HG03432 (cell line): ENCODE results near the gene TFB1M.
A peak's percentile ranks its signal among the peaks of the same experiment; 100 is the strongest.
"Not testable (repeated sequence)": the region's sequence is repeated elsewhere in the genome, so short reads cannot be mapped to it uniquely, and the experiment has no call there.

ENCODE experiments used
- ATAC-seq: cut with Tn5 transposase; IDR thresholded peaks from one replicate; pipeline ENCODE4 v1.9.1; 2021; ENCODE audit warnings: mild to moderate bottlenecking, moderate library complexity; ENCODE audit not compliant: unreplicated experiment

Gene TFB1M

DNA sequence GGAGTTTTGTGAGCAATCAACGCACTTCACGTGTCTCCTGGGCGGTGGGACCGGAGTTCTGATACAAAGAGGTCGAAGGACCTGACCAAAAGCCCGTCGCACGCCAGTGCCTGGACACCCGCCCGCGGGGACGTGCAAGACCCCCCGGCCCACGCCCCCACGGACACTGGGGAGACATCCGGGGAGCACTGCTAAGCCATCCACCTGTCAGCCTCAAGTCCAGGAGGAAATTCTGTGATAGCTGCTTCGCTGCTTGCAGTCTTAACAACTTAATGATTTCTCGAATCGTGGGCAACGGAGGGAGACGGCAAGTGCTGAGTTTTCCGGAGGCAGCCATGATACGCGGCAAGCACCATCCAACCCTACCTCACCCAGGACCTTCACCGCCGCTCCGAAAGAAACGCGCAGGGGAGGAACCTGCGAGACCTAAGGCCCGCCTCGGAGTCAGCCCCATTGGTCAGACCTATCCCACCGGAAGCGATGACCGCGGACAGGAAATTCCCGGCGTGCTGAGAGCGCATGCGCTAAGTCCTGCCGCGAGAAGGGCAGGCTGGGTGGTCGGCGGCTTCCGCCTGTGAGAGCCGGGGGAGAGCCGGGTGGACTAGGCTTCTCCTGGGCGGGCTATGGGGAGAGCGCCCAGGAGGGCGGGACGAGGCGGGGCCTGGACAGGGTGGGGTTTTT, at the start of gene TFB1M:
TSS of gene TFB1M (minus strand) at position 393 of the 681 bp plus-strand sequence. CDS start at position 337, 56 bp downstream.
- peak; percentile 97 for ATAC-seq

DNA sequence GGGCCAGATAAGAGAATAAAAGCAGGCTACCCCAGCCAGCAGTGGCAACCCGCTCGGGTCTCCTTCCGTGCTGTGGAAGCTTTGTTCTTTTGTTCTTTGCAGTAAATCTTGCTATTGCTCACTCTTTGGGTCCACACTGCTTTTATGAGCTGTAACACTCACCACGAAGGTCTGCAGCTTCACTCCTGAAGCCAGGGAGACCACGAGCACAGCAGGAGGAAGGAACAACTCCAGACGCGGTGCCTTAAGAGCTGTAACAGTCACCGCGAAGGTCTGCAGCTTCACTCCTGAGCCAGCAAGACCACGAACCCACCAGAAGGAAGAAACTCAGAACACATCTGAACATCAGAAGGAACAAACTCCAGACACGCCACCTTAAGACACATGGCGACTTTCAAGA, 49.7 kb upstream of the TFB1M start:
- not testable (repeated sequence) for ATAC-seq

- not testable (repeated sequence) for ATAC-seq
These were observed 48.8 kb upstream of the TFB1M start for GRCh38 chr6:155362968-155363632.

DNA sequence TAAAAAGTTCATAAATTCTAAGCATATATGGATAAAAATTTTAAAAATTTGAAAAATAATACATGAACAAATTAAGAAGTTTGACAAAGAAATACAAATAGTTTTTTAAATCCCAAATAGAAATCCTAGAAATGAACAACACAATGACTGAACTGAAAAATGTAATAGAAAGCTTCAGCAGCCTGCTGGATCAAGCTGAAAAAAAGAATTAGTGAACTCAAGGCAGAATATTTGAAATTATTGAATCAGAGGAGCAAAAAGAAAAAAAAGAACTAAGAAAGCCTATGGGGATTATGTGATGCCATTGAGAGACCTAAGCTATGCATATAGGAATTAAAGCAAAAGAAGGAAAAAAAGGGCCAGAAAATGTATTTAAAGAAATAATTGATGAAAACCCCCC, 39.9 kb upstream of the TFB1M start:
- ATAC-seq = no peak

- no peak for ATAC-seq
These were observed 38.5 kb upstream of the TFB1M start for GRCh38 chr6:155352811-155353210.

- no peak for ATAC-seq
These were observed 37.8 kb upstream of the TFB1M start for GRCh38 chr6:155352130-155352420.

DNA sequence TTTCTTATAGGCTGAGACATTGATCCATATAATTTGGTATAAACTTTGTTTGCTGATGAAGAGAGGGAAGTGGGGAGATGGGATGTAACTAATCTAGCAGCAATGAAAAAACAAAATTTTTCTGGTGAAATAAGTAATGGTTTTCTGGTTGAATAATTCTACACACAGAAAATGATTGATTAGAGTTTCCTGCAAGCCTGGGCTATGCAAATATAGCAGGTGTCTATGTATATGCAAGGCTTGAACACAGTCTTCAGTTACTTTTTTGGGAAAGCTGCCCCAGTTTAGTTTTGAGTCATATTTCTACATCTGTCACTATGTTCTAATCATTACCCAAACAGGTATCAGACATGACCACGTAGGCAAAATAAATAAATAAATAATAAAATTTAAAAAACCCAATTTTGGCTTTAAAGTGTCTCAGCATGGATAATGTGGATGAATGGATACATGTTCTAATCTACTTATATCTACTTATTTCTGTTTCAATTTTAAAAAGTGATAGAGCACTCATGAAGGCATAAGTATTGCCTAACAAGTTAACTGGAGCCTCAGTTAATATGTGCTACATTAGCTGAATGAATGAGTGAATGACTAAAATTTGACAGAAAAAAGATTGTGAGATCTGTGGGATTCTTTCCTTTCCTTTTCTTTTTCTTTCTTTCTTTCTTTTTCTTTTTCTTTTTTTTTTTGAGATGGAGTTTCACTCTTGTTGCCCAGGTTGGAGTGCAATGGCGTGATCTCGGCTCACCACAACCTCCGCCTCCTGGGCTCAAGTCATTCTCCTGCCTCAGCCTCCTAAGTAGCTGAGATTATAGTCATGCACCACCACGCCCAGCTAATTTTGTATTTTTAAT, 37.2 kb upstream of the TFB1M start:
- peak; percentile 97 for ATAC-seq

GRCh38 chr6:155349956-155350355, 35.7 kb upstream of the TFB1M start:
- ATAC-seq = no peak

GRCh38 chr6:155349129-155349528, 34.8 kb upstream of the TFB1M start:
- ATAC-seq = no peak

- no peak for ATAC-seq
These were observed 33.5 kb upstream of the TFB1M start for GRCh38 chr6:155347800-155348199.

- ATAC-seq = no peak
These were observed 32.7 kb upstream of the TFB1M start for GRCh38 chr6:155346957-155347356.

DNA sequence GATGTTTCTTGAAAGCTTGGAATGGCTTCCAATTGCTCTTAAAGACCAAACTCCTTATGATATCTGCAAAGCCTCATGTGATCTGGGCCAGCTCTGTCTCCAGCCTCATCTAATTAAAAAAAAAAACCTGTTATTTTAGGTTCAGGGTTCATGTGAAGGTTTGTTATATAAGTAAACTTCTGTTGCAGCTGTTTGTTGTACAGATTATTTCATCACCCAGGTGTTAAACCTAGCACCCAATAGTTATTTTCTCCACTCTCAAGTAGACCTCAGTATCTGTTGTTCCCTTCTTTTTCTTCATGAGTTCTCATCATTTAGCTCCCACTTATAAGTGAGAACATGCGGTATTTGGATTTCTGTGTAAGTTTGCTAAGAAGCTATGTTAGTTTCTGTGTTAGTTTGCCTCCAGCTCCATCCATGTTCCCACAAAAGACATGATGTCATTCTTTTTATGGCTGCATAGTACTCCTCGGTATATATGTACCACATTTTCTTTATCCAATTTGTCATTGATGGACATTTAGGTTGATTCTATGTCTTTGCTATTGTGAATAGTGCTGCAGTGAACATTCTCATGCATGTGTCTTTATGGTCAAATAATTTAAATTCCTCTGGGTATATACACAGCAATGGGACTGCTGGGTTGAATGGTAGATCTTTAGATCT, 30.2 kb upstream of the TFB1M start:
- no peak for ATAC-seq

DNA sequence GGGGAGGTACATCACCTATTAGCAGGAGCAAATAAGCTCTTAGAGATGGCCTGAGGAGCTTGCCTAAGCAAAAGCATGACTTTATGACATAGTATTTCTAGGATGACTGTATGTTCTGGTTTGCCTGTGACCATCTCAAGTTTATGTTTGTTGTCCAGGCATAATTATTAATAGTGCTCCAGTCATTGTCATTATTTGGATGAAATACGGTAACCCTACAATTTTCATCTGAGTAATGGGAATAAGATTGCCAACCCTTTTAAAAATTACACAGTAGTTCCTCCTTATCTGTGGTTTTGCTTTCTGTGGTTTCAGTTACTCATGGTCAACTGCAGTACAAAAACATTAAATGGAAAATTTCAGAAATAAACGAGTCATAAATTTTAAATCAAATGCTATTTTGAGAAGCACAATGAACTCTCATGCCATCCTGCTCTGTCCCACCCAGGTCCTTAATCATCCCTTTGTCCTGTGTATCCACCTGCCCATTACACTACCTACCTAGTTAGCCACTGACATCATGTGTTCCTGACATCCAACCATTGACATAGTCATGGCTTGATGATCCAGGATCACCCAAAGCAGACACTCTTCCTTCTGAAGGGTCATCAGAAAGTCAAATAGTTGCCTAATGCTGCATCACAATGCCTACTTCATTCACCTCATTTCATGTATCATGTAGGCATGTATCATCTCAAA, 27.0 kb upstream of the TFB1M start:
- peak; percentile 72 for ATAC-seq

GRCh38 chr6:155340464-155341129, 26.3 kb upstream of the TFB1M start:
- peak; percentile 25 for ATAC-seq

DNA sequence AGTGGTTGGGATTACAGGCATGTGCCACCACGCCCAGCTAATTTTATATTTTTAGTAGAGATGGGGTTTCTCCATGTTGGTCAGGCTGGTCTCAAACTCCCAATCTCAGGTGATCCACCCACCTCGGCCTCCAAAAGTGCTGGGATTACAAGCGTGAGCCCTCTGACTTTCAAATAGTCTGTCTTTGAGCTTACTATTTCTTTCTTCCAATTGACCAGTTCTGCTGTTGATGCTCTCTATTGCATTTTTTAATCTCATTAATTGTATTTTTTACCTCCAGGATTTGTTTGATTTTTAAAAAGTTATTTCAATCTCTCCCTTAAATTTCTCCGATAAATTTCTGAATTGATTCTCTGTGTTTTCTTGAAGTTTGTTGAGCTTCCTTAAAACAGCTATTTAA, 25.6 kb upstream of the TFB1M start:
- ATAC-seq = not testable (repeated sequence)

GRCh38 chr6:155338237-155338636, 24.0 kb upstream of the TFB1M start:
- not testable (repeated sequence) for ATAC-seq

- ATAC-seq = no peak
These were observed 21.0 kb upstream of the TFB1M start for GRCh38 chr6:155335265-155335664.

DNA sequence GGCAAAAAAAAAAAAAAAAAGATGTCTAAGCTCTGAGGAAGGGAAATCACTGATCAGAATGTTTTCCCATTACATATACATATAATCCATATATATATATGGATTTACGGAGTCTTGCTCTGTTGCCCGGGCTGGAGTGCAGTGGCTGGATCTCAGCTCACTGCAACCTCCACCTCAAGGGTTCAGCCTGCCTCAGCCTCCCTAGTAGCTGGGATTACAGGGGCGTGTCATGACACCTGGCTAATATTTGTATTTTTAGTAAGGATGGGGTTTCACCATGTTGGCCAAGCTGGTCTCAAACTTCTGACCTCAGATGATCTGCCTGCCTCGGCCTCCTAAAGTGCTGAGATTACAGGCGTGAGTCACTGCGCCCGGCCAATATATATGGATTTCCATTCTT, 19.8 kb upstream of the TFB1M start:
- peak; percentile 24 for ATAC-seq

GRCh38 chr6:155333414-155333813, 19.1 kb upstream of the TFB1M start:
- peak; percentile 91 for ATAC-seq

GRCh38 chr6:155330922-155331321, 16.6 kb upstream of the TFB1M start:
- no peak for ATAC-seq
